GM12878 (cell line): ENCODE data around the gene PCED1A.

ENCODE experiments used
- CHD1 ChIP-seq: IDR thresholded peaks from 2 replicates; pipeline ENCODE4 v1.6.1; 2012; ENCODE audit warnings: low read depth, low read length, improper control_type of control experiment
- EZH2 ChIP-seq: IDR thresholded peaks from 2 replicates; pipeline ENCODE4 v1.6.1; 2012; ENCODE audit warnings: low read depth, mild to moderate bottlenecking, control low read depth, inconsistent platforms, low read length, borderline replicate concordance; ENCODE audit not compliant: control insufficient read depth
- JUNB ChIP-seq: IDR thresholded peaks from 2 replicates; pipeline ENCODE4 v1.6.1; 2016; ENCODE audit warnings: antibody characterized with exemption, mild to moderate bottlenecking
- PAX8 ChIP-seq: fragments of 450-650 bp; IDR thresholded peaks from 2 replicates; pipeline ENCODE4 v1.6.1; 2017; ENCODE audit warnings: mild to moderate bottlenecking, moderate library complexity
- RAD21 ChIP-seq: IDR thresholded peaks from 2 replicates; pipeline ENCODE4 v1.6.1; 2011; ENCODE audit warnings: mild to moderate bottlenecking, low read depth, low read length, moderate library complexity; ENCODE audit not compliant: insufficient read depth
- RAD51 ChIP-seq: fragments of 450-650 bp; IDR thresholded peaks from 2 replicates; pipeline ENCODE4 v1.6.1; 2016; ENCODE audit warnings: moderate library complexity, mild to moderate bottlenecking, inconsistent platforms
- TCF12 ChIP-seq: IDR thresholded peaks from 2 replicates; pipeline ENCODE4 v1.6.1; 2011; ENCODE audit warnings: low read depth, mild to moderate bottlenecking, low read length
- ZNF24 ChIP-seq: fragments of 450-650 bp; IDR thresholded peaks from 2 replicates; pipeline ENCODE4 v1.6.1; 2017; ENCODE audit warnings: antibody characterized with exemption, mild to moderate bottlenecking
- TF ChIP-seq, protein P1 (sequence below), 3 experiments: IDR thresholded peaks in 2 of 3; conservative IDR thresholded peaks in 1 of 3; 2 replicates each; pipeline ENCODE4 v1.5.1; 2011; ENCODE audit warnings: low read depth in 3 of 3, low read length in 3 of 3, mild to moderate bottlenecking in 3 of 3, control low read depth in 2 of 3, moderate library complexity in 2 of 3, inconsistent platforms in 1 of 3, mixed read lengths in 1 of 3; ENCODE audit not compliant: control insufficient read depth in 2 of 3, insufficient read depth in 1 of 3; ENCODE audit errors: extremely low read depth in 1 of 3
- TF ChIP-seq, protein P2 (sequence below): IDR thresholded peaks from 2 replicates; pipeline ENCODE4 v1.6.1; 2012; ENCODE audit warnings: low read depth, low read length, improper control_type of control experiment

DNA sequence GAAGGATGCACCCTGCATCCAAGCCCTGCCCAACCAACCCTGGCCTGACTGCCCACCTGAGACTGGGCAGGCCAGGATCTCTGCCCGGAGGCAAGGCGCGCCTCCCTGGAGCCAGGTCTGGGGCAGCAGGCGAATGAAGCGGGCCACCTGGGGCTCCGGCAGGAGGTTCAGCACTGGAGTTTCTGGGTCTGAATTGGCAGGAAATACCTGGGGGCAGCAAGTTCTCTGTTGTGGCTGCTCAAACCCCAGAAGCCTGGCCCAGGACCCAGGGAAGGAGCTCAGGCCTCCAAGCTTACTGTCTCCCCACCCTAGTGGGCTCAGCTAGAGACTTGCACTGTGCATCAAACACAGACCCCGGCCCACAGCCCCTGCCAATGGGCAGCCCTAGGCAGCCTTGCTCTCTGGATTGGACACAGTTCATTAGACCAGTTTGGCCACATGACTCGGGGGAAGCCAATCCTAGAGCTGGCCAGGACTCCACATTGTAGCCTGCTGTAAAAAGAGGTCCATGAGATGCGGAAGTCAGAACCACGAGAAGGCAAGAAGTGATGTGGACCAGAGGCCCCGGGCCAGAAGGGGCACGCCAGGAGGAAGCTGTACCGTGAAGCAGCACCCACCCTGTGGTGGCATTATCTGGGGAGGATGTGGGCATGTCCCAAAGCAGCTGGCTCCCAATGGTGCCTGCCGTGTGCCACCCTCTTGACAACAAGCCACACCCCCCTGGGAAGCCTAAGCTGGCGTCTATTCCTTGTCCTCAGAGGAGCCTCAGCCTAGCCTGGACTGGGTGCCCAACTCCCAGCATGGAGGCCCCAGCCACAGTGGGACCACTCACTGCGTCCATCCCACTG is 43.1 kb downstream of the PCED1A start:
- TF ChIP-seq, protein P1, sequence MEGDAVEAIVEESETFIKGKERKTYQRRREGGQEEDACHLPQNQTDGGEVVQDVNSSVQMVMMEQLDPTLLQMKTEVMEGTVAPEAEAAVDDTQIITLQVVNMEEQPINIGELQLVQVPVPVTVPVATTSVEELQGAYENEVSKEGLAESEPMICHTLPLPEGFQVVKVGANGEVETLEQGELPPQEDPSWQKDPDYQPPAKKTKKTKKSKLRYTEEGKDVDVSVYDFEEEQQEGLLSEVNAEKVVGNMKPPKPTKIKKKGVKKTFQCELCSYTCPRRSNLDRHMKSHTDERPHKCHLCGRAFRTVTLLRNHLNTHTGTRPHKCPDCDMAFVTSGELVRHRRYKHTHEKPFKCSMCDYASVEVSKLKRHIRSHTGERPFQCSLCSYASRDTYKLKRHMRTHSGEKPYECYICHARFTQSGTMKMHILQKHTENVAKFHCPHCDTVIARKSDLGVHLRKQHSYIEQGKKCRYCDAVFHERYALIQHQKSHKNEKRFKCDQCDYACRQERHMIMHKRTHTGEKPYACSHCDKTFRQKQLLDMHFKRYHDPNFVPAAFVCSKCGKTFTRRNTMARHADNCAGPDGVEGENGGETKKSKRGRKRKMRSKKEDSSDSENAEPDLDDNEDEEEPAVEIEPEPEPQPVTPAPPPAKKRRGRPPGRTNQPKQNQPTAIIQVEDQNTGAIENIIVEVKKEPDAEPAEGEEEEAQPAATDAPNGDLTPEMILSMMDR (IDR thresholded peaks at IDR 0.05 in 2 of 3, conservative IDR thresholded peaks at IDR 0.05 in 1 of 3; ENCODE audit: control insufficient read depth in 2 of 3, extremely low read depth in 1 of 3, insufficient read depth in 1 of 3, low read depth in 3 of 3, low read length in 3 of 3): no peak
- TF ChIP-seq CHD1: no peak
- TF ChIP-seq EZH2: no peak
- TF ChIP-seq PAX8: no peak
- no peak for TF ChIP-seq JUNB
- TF ChIP-seq, protein P2, sequence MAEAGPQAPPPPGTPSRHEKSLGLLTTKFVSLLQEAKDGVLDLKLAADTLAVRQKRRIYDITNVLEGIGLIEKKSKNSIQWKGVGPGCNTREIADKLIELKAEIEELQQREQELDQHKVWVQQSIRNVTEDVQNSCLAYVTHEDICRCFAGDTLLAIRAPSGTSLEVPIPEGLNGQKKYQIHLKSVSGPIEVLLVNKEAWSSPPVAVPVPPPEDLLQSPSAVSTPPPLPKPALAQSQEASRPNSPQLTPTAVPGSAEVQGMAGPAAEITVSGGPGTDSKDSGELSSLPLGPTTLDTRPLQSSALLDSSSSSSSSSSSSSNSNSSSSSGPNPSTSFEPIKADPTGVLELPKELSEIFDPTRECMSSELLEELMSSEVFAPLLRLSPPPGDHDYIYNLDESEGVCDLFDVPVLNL: no peak
- TF ChIP-seq TCF12: no peak
- TF ChIP-seq RAD51: no peak
- no peak for TF ChIP-seq ZNF24
- no peak for TF ChIP-seq RAD21
